Activated naive CD8-positive, alpha-beta T cell (primary cell): Measurements from ENCODE around the gene NLGN1.
"Not testable (repeated sequence)": the region's sequence is repeated elsewhere in the genome, so short reads cannot be mapped to it uniquely, and the experiment has no call there.

Experiments
- H3K27ac Mint-ChIP-seq: one replicate; pipeline ENCODE4 v1.8.0; 2021; ENCODE audit warnings: mixed read lengths
- H3K27me3 Mint-ChIP-seq: one replicate; pipeline ENCODE4 v1.8.0; 2021; ENCODE audit warnings: mixed read lengths
- H3K36me3 Mint-ChIP-seq: one replicate; pipeline ENCODE4 v1.8.0; 2021; ENCODE audit warnings: mixed read lengths
- H3K4me1 Mint-ChIP-seq: one replicate; pipeline ENCODE4 v1.8.0; 2021; ENCODE audit warnings: low read depth, mixed read lengths
- H3K4me3 Mint-ChIP-seq: one replicate; pipeline ENCODE4 v1.8.0; 2021; ENCODE audit warnings: mild to moderate bottlenecking, mixed read lengths
- H3K9me3 Mint-ChIP-seq: one replicate; pipeline ENCODE4 v1.8.0; 2021; ENCODE audit warnings: low read depth, mixed read lengths

The NLGN1 gene

DNA sequence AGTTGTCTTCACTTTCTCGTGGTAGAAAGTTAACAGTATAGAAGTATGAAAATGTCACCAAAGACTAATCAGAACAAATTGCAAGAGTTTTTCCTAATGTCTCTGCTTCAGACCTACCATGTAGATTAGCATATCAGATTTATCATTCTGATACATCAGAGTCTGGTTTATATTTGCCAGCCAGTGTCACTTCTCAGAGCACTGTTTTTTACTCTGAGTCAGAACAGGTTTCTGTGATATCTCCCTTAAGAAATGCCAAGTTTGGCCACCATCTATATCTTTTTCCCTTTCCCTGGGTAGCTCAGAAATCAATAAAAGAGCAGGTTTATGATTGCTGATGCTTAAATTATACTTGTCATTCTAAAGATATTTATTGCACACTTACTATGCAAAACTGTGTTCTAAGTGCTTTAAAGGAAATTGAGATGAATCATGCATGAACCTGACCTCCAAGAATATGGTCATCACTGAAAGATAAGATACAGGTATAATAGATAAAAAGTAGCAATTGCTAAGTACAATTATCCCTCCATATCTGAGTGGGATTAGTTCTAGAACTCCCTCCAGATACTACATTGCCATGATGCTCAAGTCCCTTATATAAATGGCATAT is 788.9 kb downstream of the NLGN1 start:
- Mint-ChIP-seq H3K27ac (no peak overlapping the region), H3K4me1 (no peaks in the 10 kb centered on the region), H3K36me3 (no peaks in the 10 kb centered on the region), H3K9me3 (no peaks in the 10 kb centered on the region), H3K4me3 (no peak overlapping the region), H3K27me3 (no peaks in the 10 kb centered on the region)

DNA sequence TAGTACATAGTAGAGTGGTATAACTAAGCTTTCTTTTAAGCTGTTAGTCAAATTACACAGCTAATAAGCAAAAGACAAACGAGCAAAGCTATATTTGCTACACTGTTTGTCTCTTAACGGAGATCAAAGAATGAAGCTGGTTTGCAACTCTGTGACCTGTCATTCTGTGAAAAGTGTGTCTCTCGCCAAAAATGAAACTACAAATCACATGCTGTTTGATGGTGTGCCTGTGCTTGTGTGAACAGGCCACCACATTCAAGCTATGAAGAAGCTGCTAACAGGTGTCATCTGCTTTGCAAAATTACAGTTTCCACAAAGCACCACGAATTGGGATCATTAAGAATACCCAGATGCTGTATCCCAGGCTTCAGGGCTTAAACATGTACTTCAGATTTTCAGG is 793.8 kb downstream of the NLGN1 start:
- Mint-ChIP-seq H3K4me3 (no peak overlapping the region), H3K36me3 (no peaks in the 10 kb centered on the region), H3K4me1 (peaks cover 2% of the 10 kb centered on the region), H3K27me3 (no peaks in the 10 kb centered on the region), H3K27ac (no peak overlapping the region), H3K9me3 (no peaks in the 10 kb centered on the region)

DNA sequence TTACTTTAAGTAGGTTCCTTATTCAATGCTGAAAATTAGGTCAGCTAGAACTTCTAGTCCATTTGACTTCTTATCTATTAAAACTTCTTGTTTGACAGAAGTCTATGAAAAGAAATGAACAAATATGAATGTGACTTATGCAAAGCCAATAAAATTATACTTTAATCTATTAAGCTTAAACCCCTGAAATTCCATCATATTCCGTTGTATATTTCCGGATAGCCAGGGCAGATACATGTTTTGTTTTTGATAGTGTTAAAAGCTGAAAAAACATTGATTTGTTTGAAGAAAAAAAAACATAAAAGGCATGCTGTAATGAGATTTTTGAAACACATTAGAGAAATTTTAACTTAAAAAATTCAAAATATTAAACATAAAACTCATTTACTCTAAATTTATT is 794.4 kb downstream of the NLGN1 start:
- Mint-ChIP-seq H3K9me3 (no peaks in the 10 kb centered on the region), H3K27ac (no peak overlapping the region), H3K4me1 (peaks cover 2% of the 10 kb centered on the region), H3K27me3 (no peaks in the 10 kb centered on the region), H3K4me3 (no peak overlapping the region), H3K36me3 (no peaks in the 10 kb centered on the region)

DNA sequence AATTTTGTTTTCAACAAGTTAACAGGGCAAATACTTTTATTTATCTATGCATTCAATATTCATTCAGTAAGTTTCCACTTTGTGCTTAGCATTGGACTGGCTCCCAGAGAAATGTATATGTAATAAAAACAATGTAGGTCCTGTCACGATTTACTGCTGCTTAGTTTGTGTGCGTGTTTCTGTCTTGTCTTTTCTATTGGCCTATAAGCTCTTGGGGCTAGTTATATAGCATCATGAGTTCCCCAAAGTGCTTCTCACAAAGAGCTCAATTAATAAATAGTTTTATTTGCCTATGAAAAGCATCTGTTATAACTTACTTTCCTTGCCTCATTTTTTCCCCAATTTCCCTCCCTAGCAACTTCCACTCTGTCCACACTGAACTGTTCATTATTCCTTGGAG is 794.9 kb downstream of the NLGN1 start:
- Mint-ChIP-seq H3K9me3 (no peaks in the 10 kb centered on the region), H3K27ac (no peak overlapping the region), H3K4me1 (peaks cover 2% of the 10 kb centered on the region), H3K36me3 (no peaks in the 10 kb centered on the region), H3K27me3 (no peaks in the 10 kb centered on the region), H3K4me3 (no peak overlapping the region)

DNA sequence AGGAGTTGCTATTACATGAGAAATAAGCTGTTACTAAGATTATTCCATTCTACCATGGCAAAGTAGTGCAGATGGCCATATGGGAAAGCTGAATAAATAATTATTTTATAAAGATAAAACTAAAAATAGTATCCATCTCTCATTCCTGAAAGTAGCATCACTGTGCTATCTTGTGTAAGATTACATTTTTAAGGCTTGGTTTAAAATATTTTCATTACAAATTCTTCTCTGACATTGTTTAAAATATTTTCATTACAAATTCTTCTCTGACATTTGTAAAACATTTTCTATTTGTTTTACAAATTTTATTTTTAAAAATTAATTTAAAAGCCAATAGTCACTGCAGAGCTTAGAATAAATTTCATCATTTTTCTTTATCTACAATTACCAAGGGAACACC is 796.1 kb downstream of the NLGN1 start:
- H3K27ac Mint-ChIP-seq, result no peak overlapping the region
- H3K9me3 Mint-ChIP-seq, result no peaks in the 10 kb centered on the region
- H3K27me3 Mint-ChIP-seq, result no peaks in the 10 kb centered on the region
- H3K4me1 Mint-ChIP-seq, result peaks cover 2% of the 10 kb centered on the region
- no peaks in the 10 kb centered on the region for H3K36me3 Mint-ChIP-seq
- no peak overlapping the region for H3K4me3 Mint-ChIP-seq

DNA sequence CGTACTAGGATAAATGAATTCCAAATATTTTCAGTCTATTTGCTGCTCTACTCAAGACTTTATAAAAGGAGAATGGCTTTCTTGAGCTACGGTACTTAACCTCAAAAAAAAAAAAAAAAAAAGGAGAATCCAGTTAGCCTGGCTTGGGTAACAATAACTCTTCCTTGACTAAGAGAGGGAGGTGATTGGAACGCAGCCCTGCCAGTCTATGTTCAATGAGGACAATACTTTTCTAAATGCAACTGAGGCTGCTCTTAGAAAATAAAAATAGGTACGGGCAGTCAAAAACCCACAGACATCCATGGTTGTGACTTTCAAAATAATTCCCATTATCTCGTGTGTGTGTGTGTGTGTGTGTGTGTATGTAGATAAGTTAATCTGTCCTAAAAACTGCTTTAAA is 799.9 kb downstream of the NLGN1 start:
- Mint-ChIP-seq H3K4me1 (no peaks in the 10 kb centered on the region), H3K27ac (no peak overlapping the region), H3K27me3 (no peaks in the 10 kb centered on the region), H3K9me3 (no peaks in the 10 kb centered on the region), H3K4me3 (no peak overlapping the region), H3K36me3 (no peaks in the 10 kb centered on the region)

DNA sequence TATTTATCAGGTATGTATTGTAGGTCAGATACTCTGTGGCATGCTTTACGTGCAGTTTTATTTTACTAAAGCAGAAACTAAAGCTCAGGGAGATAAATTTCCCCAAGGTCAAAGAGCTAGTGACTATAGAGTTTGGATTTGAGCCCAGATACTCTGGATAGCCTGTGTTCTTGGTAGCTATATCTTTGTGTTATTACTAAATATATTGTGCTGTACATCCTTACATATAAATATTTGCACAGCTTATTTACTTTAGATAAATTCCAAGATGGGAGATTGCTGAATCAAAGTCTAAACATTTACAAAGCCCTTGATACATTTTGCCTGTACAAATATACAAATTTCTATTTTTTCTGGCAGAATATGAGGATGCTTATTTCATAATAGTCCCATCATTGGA is 800.7 kb downstream of the NLGN1 start:
- Mint-ChIP-seq H3K9me3 (no peaks in the 10 kb centered on the region), H3K4me3 (no peak overlapping the region), H3K4me1 (no peaks in the 10 kb centered on the region), H3K36me3 (no peaks in the 10 kb centered on the region), H3K27me3 (no peaks in the 10 kb centered on the region), H3K27ac (no peak overlapping the region)

DNA sequence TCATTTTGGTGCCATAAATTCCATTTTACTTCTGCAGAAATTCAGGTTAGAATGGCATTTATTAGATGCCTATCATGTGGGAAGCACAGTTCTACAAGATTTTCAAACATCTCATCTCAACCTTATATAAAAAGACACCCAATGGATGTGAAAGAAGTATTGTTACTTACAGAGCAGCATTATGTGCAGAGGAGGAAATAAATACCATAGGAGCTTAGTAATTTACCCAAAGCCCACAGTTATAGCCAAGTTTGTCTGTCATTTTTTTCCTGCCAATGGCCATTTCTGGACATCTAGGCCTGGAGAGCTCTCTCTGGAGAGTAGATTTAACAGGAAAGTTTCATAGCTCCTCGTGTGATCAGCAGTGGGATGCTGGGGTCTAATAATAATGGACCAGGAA is 802.2 kb downstream of the NLGN1 start:
- Mint-ChIP-seq H3K27me3 (no peaks in the 10 kb centered on the region), H3K4me3 (no peak overlapping the region), H3K27ac (no peak overlapping the region), H3K36me3 (no peaks in the 10 kb centered on the region), H3K4me1 (no peaks in the 10 kb centered on the region), H3K9me3 (no peaks in the 10 kb centered on the region)

DNA sequence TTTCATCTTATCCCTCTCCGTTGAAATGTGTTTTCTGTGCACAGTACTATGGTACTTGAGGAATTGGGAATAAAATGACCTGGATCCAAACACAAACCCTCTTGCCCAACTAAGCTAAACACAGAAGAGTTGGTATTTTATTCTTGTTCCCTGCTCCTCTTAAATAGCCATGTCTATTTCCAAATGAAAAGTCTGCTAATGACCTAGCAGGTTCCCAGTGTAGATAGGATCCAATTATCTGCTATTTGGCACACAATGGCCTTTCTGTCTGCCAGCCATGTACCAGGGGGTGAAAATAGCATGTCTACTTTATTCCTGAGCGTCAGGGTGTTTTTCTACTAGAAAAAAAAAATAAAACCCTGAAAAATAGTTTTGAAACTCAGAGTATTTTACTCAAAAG is 804.6 kb downstream of the NLGN1 start:
- Mint-ChIP-seq H3K36me3 (no peaks in the 10 kb centered on the region), H3K4me1 (no peaks in the 10 kb centered on the region), H3K27me3 (no peaks in the 10 kb centered on the region), H3K4me3 (no peak overlapping the region), H3K9me3 (peaks cover under 1% of the 10 kb centered on the region), H3K27ac (no peak overlapping the region)

DNA sequence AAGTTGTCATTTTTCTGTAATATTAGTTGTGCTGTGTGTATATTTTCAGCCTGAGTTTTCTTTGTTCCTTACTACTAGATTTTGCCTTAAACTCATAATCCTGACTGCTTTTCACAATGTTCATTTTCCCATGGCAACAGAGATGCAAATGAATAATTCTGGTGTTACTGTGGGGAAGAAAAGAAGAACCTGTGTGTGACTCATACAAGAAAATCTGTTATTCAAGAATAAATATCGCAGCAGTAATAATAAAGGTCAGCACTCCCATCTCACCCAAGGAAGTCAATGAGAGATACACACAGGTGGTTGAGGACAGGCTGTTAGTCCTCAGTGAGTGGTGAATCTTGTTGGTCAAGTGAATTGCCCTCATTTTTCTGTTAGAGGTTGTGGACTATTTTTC is 805.0 kb downstream of the NLGN1 start:
- Mint-ChIP-seq H3K27me3 (no peaks in the 10 kb centered on the region), H3K9me3 (peaks cover 3% of the 10 kb centered on the region), H3K4me3 (no peak overlapping the region), H3K27ac (no peak overlapping the region), H3K4me1 (no peaks in the 10 kb centered on the region), H3K36me3 (no peaks in the 10 kb centered on the region)

DNA sequence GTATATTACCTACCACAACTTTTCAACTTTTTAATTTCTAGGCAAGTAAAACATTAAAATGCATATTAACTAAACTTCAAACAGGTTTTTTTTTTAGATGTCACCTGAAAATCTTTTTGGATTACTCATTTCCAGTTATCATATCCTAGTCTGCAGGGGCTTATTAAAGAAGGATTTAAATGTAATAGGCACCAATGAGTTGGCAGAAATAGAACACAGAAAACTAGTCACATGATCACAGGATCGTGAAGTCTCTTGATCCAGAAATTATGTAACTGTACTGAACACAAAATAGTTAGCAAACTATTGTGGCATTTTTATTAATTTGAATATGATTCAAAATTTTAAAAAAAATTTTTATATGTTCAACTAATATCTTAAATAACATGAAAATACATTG is 807.2 kb downstream of the NLGN1 start:
- Mint-ChIP-seq H3K9me3 (peaks cover 3% of the 10 kb centered on the region), H3K4me3 (no peak overlapping the region), H3K4me1 (no peaks in the 10 kb centered on the region), H3K36me3 (no peaks in the 10 kb centered on the region), H3K27me3 (no peaks in the 10 kb centered on the region), H3K27ac (no peak overlapping the region)

DNA sequence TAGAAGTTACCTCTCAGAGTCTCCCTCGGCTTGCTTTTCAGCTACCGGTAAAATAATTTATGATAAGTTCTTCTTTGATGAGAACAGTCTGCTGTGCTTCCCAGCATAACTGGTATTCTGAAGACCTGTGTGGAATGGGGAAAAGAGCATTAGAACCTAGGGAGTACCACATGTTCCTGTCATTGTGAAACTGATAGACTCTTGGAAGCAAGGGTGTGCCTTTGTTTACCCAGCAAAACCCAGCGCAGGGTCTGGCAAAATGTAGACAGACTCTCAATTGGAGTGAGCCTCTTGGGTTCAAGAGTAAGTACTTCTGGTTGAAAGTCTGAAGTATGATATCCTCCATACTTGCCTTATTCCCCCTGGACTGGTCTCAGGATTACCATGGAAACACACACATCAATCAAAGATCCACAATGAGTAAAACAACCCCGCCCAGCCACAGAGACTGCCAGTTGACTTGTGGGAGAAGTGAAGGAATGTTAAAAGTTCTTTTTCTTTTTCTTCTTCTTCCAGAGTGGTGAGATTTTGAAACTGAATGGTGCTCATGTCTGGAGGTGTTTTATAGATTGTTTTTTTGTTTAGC is 809.2 kb downstream of the NLGN1 start:
- Mint-ChIP-seq H3K27ac (no peak overlapping the region), H3K4me3 (no peak overlapping the region), H3K9me3 (peaks cover 3% of the 10 kb centered on the region), H3K4me1 (no peaks in the 10 kb centered on the region), H3K27me3 (no peaks in the 10 kb centered on the region), H3K36me3 (no peaks in the 10 kb centered on the region)

DNA sequence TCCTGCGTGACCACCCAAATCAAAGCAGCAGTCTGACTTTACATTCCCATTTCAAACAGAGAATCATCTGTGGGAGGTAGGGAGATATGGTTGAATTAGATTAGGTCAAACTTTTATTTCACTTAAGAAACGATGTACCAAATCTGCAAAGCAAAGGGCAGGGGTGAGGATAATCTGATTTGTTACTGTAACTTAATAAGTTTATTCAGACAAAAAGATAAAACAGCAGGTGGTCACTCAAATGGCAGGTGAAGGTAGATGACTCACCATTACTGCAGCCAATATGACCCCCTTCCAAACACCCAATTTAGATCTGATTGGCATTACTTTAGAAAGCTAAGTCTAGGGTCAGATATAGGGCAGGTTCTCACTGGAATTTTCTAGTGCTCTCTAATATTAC is 810.6 kb downstream of the NLGN1 start:
- no peak overlapping the region for H3K27ac Mint-ChIP-seq
- H3K27me3 Mint-ChIP-seq, result no peaks in the 10 kb centered on the region
- H3K9me3 Mint-ChIP-seq, result peaks cover 3% of the 10 kb centered on the region
- no peaks in the 10 kb centered on the region for H3K4me1 Mint-ChIP-seq
- no peaks in the 10 kb centered on the region for H3K36me3 Mint-ChIP-seq
- no peak overlapping the region for H3K4me3 Mint-ChIP-seq

DNA sequence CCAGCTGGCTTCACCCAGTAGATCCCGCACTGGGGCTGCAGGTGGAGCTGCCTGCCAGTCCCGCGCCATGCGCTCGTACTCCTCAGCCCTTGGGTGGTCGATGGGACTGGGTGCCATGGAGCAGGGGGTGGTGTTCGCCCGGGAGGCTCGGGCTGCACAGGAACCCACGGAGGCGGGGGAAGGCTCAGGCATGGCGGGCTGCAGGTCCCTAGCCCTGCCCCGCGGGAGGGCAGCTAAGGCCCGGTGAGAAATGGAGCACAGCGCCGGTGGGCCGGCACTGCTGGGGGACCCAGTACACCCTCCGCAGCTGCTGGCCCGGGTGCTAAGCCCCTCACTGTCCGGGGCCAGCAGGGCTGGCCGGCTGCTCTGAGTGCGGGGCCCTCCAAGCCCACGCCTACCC is 814.4 kb downstream of the NLGN1 start:
- not testable (repeated sequence) for H3K36me3 Mint-ChIP-seq, H3K27ac Mint-ChIP-seq, H3K9me3 Mint-ChIP-seq, H3K4me1 Mint-ChIP-seq, H3K27me3 Mint-ChIP-seq, H3K4me3 Mint-ChIP-seq

DNA sequence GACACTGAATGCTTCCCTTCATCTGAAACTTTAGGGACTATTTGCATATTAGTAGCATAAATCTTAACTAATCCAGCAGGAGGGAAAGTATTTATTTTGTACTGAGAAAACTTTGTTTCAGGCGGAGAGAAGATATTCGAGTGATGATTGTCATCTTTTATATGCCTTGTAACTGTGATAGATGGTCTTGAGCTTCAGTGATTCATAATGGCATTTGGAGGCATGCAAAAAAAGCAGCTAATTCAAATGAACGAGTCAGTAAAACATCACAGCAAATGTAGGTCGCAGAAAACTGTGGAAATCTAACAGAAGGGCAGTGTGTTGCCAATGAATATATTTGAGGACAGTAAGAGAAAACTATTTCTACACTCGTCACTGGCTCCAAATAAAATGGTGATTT is 817.9 kb downstream of the NLGN1 start:
- H3K9me3 Mint-ChIP-seq, result peaks cover 4% of the 10 kb centered on the region

DNA sequence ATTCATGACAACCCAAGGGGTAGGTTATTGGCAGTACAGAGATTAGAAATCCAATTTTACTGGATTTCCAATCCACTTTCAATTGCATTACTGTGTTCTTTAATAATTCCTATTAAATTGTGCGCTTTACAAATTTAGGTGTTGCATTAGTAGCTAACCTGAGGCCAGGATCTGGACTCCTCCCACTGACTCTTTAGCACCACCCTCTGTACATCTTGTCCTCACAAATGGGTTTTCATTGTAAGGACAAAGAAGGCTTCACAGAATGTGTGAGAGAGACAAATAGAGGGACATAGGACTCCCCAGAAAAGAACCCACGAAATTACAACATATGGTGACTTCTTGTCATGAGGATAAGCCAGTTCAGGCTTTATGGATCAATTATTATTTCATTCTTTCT is 818.5 kb downstream of the NLGN1 start:
- Mint-ChIP-seq H3K4me3 (no peak overlapping the region), H3K9me3 (peaks cover 4% of the 10 kb centered on the region), H3K4me1 (peaks cover 12% of the 10 kb centered on the region), H3K27me3 (no peaks in the 10 kb centered on the region), H3K36me3 (no peaks in the 10 kb centered on the region), H3K27ac (no peak overlapping the region)

More for the DNA sequence above, 817.9 kb downstream of the NLGN1 start:
- no peak overlapping the region for H3K4me3 Mint-ChIP-seq
- no peak overlapping the region for H3K27ac Mint-ChIP-seq
- peaks cover 12% of the 10 kb centered on the region for H3K4me1 Mint-ChIP-seq
- no peaks in the 10 kb centered on the region for H3K27me3 Mint-ChIP-seq
- H3K36me3 Mint-ChIP-seq, result no peaks in the 10 kb centered on the region
